ENCODE measurements around the gene TECR.

- no peak for TF ChIP-seq CTCF (IDR thresholded peaks at IDR 0.05)
- TF ChIP-seq POLR2A (IDR thresholded peaks at IDR 0.05), result no peak
These were observed 13.3 kb upstream of the TECR start for GRCh38 chr19:14516048-14516534.

Measured in lower leg skin (tissue), 3 donors.